ENCODE measurements around the gene DCLRE1B.

GRCh38 chr1:113858418-113858817, 46.7 kb upstream of the DCLRE1B start:
- TF ChIP-seq CTCF (IDR thresholded peaks at IDR 0.05 in 8 of 11, conservative IDR thresholded peaks at IDR 0.05 in 3 of 11) (no peak), POLR2A (IDR thresholded peaks at IDR 0.05) (no peak), POLR2AphosphoS5 (IDR thresholded peaks at IDR 0.05) (no peak)

Measured in spleen (tissue), 7 donors.